Measurements from ENCODE around the gene NAGK. TPM values are rescaled to one million over a fixed set of nuclear protein-coding genes. Genes with fewer than 3 reads are reported as not detected.

NAGK gene
- total and polyA plus RNA-seq, 2 of the 8 experiments (the other 6 are each of a cell fraction or from before 2014, with no cell fraction given): 57.9 to 59.9 TPM

DNA sequence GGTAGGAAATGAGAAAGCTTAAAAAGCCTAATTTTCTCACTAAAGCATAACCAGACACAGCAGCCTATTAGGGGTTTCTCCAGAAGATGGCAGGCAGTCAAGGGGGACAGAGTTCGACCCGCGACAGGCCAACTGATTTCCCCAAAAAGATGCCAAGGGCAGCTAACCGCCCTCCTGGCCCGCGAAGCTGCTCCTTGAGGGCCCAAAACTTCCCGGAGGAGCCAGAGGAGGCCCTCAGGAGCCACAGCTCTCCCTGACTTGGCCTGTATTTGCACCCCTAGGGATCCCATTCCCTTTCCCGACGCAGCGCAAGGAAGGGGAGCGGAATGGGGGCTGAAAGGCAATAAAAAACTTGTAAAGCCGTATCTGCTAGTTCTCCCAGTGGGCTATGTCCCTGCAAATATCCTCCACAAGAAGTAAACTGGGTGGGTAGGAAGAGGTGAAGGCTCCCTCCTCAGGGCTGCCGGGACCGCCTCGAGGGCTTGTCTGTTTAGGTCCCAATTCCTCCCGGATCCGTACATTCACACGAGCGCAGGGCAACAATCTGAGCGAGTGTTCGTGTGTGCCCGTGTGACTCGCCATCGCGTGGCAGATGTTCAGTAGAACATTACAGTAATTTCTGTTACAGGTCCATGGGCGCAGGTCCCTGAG is 756 bp upstream of the NAGK start:
- Histone ChIP-seq H2BK12ac (ENCODE audit: low read depth, low read length) (no peak overlapping the region), H3K9me3 (ENCODE audit: insufficient read depth in 2 of 2, low read depth in 1 of 2, low read length in 1 of 2) (no peaks in the 10 kb centered on the region), H3K4me2 (ENCODE audit: insufficient read depth in 1 of 2, low read depth in 2 of 2, low read length in 2 of 2) (peak overlapping the region; percentile 88 to 94), H3K14ac (ENCODE audit: insufficient read length) (no peak overlapping the region), H3K4me1 (replicated peaks in 1 of 4; ENCODE audit: control insufficient read depth in 3 of 4, insufficient read depth in 4 of 4, low read length in 3 of 4) (peaks cover 0 to 6% (median 1%) of the 10 kb centered on the region in 4 experiments; a peak in 4 of 7 replicates), H2BK15ac (ENCODE audit: low read length) (no peak overlapping the region), H3K18ac (ENCODE audit: extremely low read depth, low read length) (peak overlapping the region; percentile 91), H3K56ac (replicated peaks; ENCODE audit: insufficient read length, low read depth, low read length) (peak overlapping the region; percentile 7), H3K27ac (ENCODE audit: low read depth, low read length) (peak overlapping the region; percentile 78), H2BK20ac (ENCODE audit: low read length) (no peak overlapping the region), H4K91ac (replicated peaks; ENCODE audit: insufficient read length, low read length) (no peak overlapping the region), H3K79me1 (ENCODE audit: low read depth, low read length) (no peaks in the 10 kb centered on the region; the same call in 1 of the 2 replicates), H3K9ac (replicated peaks in 1 of 4; ENCODE audit: extremely low read depth in 1 of 4, low read depth in 3 of 4, low read length in 3 of 4) (peak overlapping the region in 3 of 4 experiments; percentile 72 to 82 (median 75); a peak in 6 of 7 replicates), H4K8ac (ENCODE audit: extremely low read depth, insufficient read depth, low read length) (peak overlapping the region; percentile 37; the same call in 1 of the 2 replicates), H3K79me2 (ENCODE audit: control insufficient read depth in 1 of 2, insufficient read depth in 2 of 2, low read length in 2 of 2) (peaks cover 3 to 23% of the 10 kb centered on the region in 2 experiments; a peak in 3 of 4 replicates), H3K23me2 (ENCODE audit: low read depth, low read length) (peaks cover 13% of the 10 kb centered on the region), H2AFZ (ENCODE audit: low read length) (peak overlapping the region; percentile 81), H3K27me3 (replicated peaks in 1 of 4; ENCODE audit: control insufficient read depth in 3 of 4, extremely low read depth in 1 of 4, insufficient read depth in 3 of 4, low read length in 3 of 4) (no peaks in the 10 kb centered on the region; a peak in 1 of 7 replicates), H3K4ac (replicated peaks; ENCODE audit: insufficient read length, low read depth, low read length) (no peak overlapping the region), H2BK120ac (replicated peaks; ENCODE audit: low read depth, low read length) (no peak overlapping the region), H4K20me1 (replicated peaks in 1 of 2; ENCODE audit: control insufficient read depth in 1 of 2, insufficient read depth in 2 of 2, low read length in 2 of 2) (peaks cover 0 to under 1% of the 10 kb centered on the region in 2 experiments), H2AK5ac (ENCODE audit: low read depth, low read length) (no peak overlapping the region), H3K36me3 (ENCODE audit: control insufficient read depth in 2 of 4, insufficient read depth in 4 of 4, low read length in 3 of 4) (no peaks in the 10 kb centered on the region; a peak in 2 of 8 replicates), H3K23ac (ENCODE audit: insufficient read length) (no peak overlapping the region), H3K4me3 (ENCODE audit: extremely low read depth in 1 of 4, insufficient read depth in 2 of 4, low read depth in 3 of 4, low read length in 4 of 4) (peak overlapping the region; percentile 60 to 96 (median 82)), H2BK5ac (ENCODE audit: low read depth, low read length) (peak overlapping the region; percentile 37; the same call in 1 of the 2 replicates), H4K5ac (ENCODE audit: insufficient read length, low read depth, low read length) (peak overlapping the region; percentile 79)
- ChIA-PET CTCF (ENCODE audit: partially characterized antibody) (interaction anchor here (0.5 to 7.7 kb wide), 10 partner anchors 10 to 756 kb away, joined by 3 to 100 read pairs (median 4); partner anchors contain the start of genes MCEE and MPHOSPH10), POLR2A (ENCODE audit: partially characterized antibody) (interaction anchor here (0.6 to 2.3 kb wide), 11 partner anchors 8 to 66 kb away, joined by 3 to 10 read pairs (median 4); partner anchors contain the start of genes MCEE and MPHOSPH10)
- no peak for DNase-seq (ENCODE audit: low read depth in 1 of 2, low spot score in 2 of 2)
- WGBS, 2 experiments (ENCODE audit: extremely low coverage in 1 of 2, insufficient coverage in 1 of 2, insufficient read length in 1 of 2, insufficient replicate concordance in 2 of 2, low coverage in 1 of 2, low lambda C conversion rate in 2 of 2, missing lambda C conversion rate in 1 of 2): 5% methylated on average over 26 of the region's 26 CpGs; no CpG with 5 or more reads in 1 of the 2 experiments
- no peak for FAIRE-seq
- TF ChIP-seq ASH2L (IDR thresholded peaks at IDR 0.05; ENCODE audit: low read length): no peak
- no peak for TF ChIP-seq CBX8 (IDR thresholded peaks at IDR 0.05; ENCODE audit: borderline replicate concordance, low read depth, low read length)
- TF ChIP-seq SIN3A (conservative IDR thresholded peaks at IDR 0.05 in 1 of 2, IDR thresholded peaks at IDR 0.05 in 1 of 2; ENCODE audit: low read depth in 1 of 2, low read length in 2 of 2): peak in 1 of 2 experiments; percentile 8; a peak in 1 of 4 replicates
- TF ChIP-seq CTCF (IDR thresholded peaks at IDR 0.05; ENCODE audit: control extremely low read depth in 1 of 3, insufficient read depth in 1 of 3, low read depth in 1 of 3, low read length in 3 of 3): peak in 2 of 3 experiments; percentile 1 to 16; a peak in 2 of 4 replicates
- TF ChIP-seq CREB1 (IDR thresholded peaks at IDR 0.05): no peak
- no peak for TF ChIP-seq TAF1 (IDR thresholded peaks at IDR 0.05; ENCODE audit: low read depth, low read length)
- no peak for TF ChIP-seq RNF2 (IDR thresholded peaks at IDR 0.05; ENCODE audit: borderline replicate concordance, low read depth, low read length, missing control alignments, poor library complexity, severe bottlenecking)

Data from H1 (cell line).